GM21723 (cell line): ENCODE data around the gene CNTNAP2.
"Not testable (repeated sequence)": the region's sequence is repeated elsewhere in the genome, so short reads cannot be mapped to it uniquely, and the experiment has no call there.

Experiments
- ATAC-seq: cut with Tn5 transposase; IDR thresholded peaks from one replicate; pipeline ENCODE4 v1.9.1; 2021; ENCODE audit warnings: mild to moderate bottlenecking, moderate library complexity; ENCODE audit not compliant: unreplicated experiment

The CNTNAP2 gene

GRCh38 chr7:148262721-148263229 lies 2146.2 kb downstream of the CNTNAP2 start:
- peak; percentile 76 for ATAC-seq

GRCh38 chr7:148264933-148265557 lies 2148.4 kb downstream of the CNTNAP2 start:
- peak; percentile 53 for ATAC-seq

- ATAC-seq: no peak
Observed at GRCh38 chr7:148265896-148266295, 2149.3 kb downstream of the CNTNAP2 start.

GRCh38 chr7:148266795-148267194 lies 2150.2 kb downstream of the CNTNAP2 start:
- ATAC-seq: no peak

- ATAC-seq: no peak
Observed at GRCh38 chr7:148270576-148270975, 2154.0 kb downstream of the CNTNAP2 start.

GRCh38 chr7:148274118-148274517 lies 2157.5 kb downstream of the CNTNAP2 start:
- no peak for ATAC-seq

GRCh38 chr7:148275359-148275890 lies 2158.8 kb downstream of the CNTNAP2 start:
- no peak for ATAC-seq

- no peak for ATAC-seq
Observed at GRCh38 chr7:148276314-148277041, 2159.9 kb downstream of the CNTNAP2 start.

GRCh38 chr7:148277042-148277660 lies 2160.6 kb downstream of the CNTNAP2 start:
- no peak for ATAC-seq

- ATAC-seq: no peak
Observed at GRCh38 chr7:148286150-148286549, 2169.5 kb downstream of the CNTNAP2 start.

- ATAC-seq: no peak
Observed at GRCh38 chr7:148287538-148287937, 2170.9 kb downstream of the CNTNAP2 start.

- ATAC-seq: no peak
Observed at GRCh38 chr7:148288592-148289151, 2172.1 kb downstream of the CNTNAP2 start.

GRCh38 chr7:148289630-148290029 lies 2173.0 kb downstream of the CNTNAP2 start:
- peak; percentile 82 for ATAC-seq

- no peak for ATAC-seq
Observed at GRCh38 chr7:148290538-148290937, 2173.9 kb downstream of the CNTNAP2 start.

- no peak for ATAC-seq
Observed at GRCh38 chr7:148291799-148292198, 2175.2 kb downstream of the CNTNAP2 start.

GRCh38 chr7:148296994-148297644 lies 2180.5 kb downstream of the CNTNAP2 start:
- no peak for ATAC-seq

GRCh38 chr7:148298768-148299167 lies 2182.2 kb downstream of the CNTNAP2 start:
- not testable (repeated sequence) for ATAC-seq

GRCh38 chr7:148299350-148300276 lies 2183.0 kb downstream of the CNTNAP2 start:
- ATAC-seq: no peak

GRCh38 chr7:148302436-148302835 lies 2185.8 kb downstream of the CNTNAP2 start:
- ATAC-seq: not testable (repeated sequence)
